Neural crest cell (in vitro differentiated cells): ENCODE data around the gene TMEM174. TPM values are rescaled to one million over a fixed set of nuclear protein-coding genes. Genes with fewer than 3 reads are reported as not detected.

Source experiments
- DNase-seq: peaks from one replicate; pipeline ENCODE4 v3.0.0; 2021; ENCODE audit warnings: low read depth, mixed read lengths, low spot score
- H3K27ac Mint-ChIP-seq: one replicate; pipeline ENCODE4 v1.8.0; 2021; ENCODE audit warnings: mild to moderate bottlenecking, mixed read lengths; ENCODE audit not compliant: unreplicated experiment
- H3K27me3 Mint-ChIP-seq: 2 replicates; pipeline ENCODE4 v1.8.0; 2021; ENCODE audit warnings: low read depth, mild to moderate bottlenecking, mixed read lengths
- H3K36me3 Mint-ChIP-seq: 2 replicates; pipeline ENCODE4 v1.8.0; 2021; ENCODE audit warnings: low read depth, mild to moderate bottlenecking, mixed read lengths
- H3K4me1 Mint-ChIP-seq: 2 replicates; pipeline ENCODE4 v1.8.0; 2021; ENCODE audit warnings: mixed read lengths
- H3K4me3 Mint-ChIP-seq: one replicate; pipeline ENCODE4 v1.8.0; 2021; ENCODE audit warnings: mild to moderate bottlenecking, mixed read lengths
- H3K9me3 Mint-ChIP-seq: 2 replicates; pipeline ENCODE4 v1.8.0; 2021; ENCODE audit warnings: mixed read lengths
- CTCF ChIP-seq: fragments of 200-600 bp; sonication (generic); conservative IDR thresholded peaks from 2 replicates; pipeline ENCODE4 v1.5.0; 2021; ENCODE audit warnings: antibody characterized with exemption, mild to moderate bottlenecking
- total RNA-seq: library from RNA; stranded (reverse); gene quantifications from 2 replicates; pipeline ENCODE4 v1.2.1, GENCODE V29; 2021

Gene TMEM174
- total RNA-seq, 1 donor from 2014 or later = not detected

- Mint-ChIP-seq H3K4me3 (no peak overlapping the region), H3K4me1 (no peaks in the 10 kb centered on the region), H3K27me3 (peaks cover 100% of the 10 kb centered on the region), H3K27ac (no peak overlapping the region), H3K36me3 (no peaks in the 10 kb centered on the region), H3K9me3 (no peaks in the 10 kb centered on the region)
- DNase-seq = no peak
- TF ChIP-seq CTCF = no peak
These were observed 48.2 kb downstream of the TMEM174 start for GRCh38 chr5:73221161-73221560.

- H3K9me3 Mint-ChIP-seq = no peaks in the 10 kb centered on the region
- TF ChIP-seq CTCF = no peak
- H3K27me3 Mint-ChIP-seq = peaks cover 100% of the 10 kb centered on the region
- H3K27ac Mint-ChIP-seq = no peak overlapping the region
- H3K36me3 Mint-ChIP-seq = no peaks in the 10 kb centered on the region
- no peaks in the 10 kb centered on the region for H3K4me1 Mint-ChIP-seq
- no peak overlapping the region for H3K4me3 Mint-ChIP-seq
- DNase-seq = no peak
These were observed 48.7 kb downstream of the TMEM174 start for GRCh38 chr5:73221726-73222125.

GRCh38 chr5:73222173-73222572 is 49.2 kb downstream of the TMEM174 start:
- Mint-ChIP-seq H3K36me3 (no peaks in the 10 kb centered on the region), H3K27me3 (peaks cover 100% of the 10 kb centered on the region), H3K4me1 (no peaks in the 10 kb centered on the region), H3K4me3 (no peak overlapping the region), H3K27ac (no peak overlapping the region), H3K9me3 (no peaks in the 10 kb centered on the region)
- DNase-seq = no peak
- no peak for TF ChIP-seq CTCF

Other genes starting within 250 kb of the TMEM174 start
- 11.1 and 14.6 TPM in 2 replicates for gene FCHO2, start 217.2 kb upstream of the TMEM174 start, total RNA-seq
- not detected in 2 replicates for gene TMEM171, start 52.6 kb upstream of the TMEM174 start, total RNA-seq